Panc1 (cell line): ENCODE data around the gene DRAXIN.

Experiments
- POLR2AphosphoS5 ChIP-seq: IDR thresholded peaks from 2 replicates; pipeline ENCODE4 v1.6.1; 2012; ENCODE audit warnings: mild to moderate bottlenecking, low read depth, low read length, moderate library complexity
- SIN3A ChIP-seq: IDR thresholded peaks from 2 replicates; pipeline ENCODE4 v1.6.1; 2012; ENCODE audit warnings: low read depth, mild to moderate bottlenecking, low read length, moderate library complexity, borderline replicate concordance; ENCODE audit not compliant: insufficient read depth
- TF ChIP-seq, protein P1 (sequence below): fragments of 450-650 bp; IDR thresholded peaks from 2 replicates; pipeline ENCODE4 v1.5.1; 2017; ENCODE audit warnings: mild to moderate bottlenecking

DNA sequence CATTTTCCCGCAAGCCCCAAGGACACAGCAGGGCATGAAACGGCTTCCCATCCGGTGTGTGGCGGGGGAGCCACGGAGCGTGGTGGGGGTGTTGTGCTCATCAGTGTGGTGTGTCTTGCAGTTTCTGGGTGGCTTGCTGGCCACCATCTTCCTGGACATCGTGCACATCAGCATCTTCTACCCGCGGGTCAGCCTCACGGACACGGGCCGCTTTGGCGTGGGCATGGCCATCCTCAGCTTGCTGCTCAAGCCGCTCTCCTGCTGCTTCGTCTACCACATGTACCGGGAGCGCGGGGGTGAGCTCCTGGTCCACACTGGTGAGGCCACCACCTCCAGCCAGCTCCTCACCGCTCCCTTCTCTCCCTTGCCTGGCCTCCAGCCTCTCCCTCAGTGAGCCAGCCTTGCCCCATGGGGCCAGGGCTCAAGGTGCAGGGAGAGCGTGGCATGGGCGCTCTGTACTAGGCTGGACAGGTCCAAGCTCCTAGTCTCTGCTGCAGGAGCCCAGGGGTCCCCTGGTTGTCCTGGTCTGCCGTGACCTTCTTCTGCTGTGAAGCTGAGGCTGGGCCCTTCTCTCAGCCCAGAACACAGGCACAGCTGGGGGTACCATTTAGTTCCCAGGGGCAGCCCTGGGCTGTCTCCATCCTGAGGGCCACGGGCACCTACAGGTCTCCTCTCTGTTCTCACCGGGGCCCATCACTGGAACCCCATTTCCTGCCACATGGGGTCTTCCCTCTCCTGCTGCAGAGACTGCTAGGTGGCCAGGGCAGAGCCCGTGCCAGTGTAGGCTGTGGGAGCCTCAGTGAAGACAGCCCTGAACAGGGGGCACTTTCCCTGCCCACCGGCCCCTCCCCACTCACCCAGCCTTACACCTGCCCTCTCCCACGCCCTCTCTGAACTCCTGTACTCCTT, 57.0 kb downstream of the DRAXIN start:
- no peak for TF ChIP-seq POLR2AphosphoS5
- TF ChIP-seq, protein P1, sequence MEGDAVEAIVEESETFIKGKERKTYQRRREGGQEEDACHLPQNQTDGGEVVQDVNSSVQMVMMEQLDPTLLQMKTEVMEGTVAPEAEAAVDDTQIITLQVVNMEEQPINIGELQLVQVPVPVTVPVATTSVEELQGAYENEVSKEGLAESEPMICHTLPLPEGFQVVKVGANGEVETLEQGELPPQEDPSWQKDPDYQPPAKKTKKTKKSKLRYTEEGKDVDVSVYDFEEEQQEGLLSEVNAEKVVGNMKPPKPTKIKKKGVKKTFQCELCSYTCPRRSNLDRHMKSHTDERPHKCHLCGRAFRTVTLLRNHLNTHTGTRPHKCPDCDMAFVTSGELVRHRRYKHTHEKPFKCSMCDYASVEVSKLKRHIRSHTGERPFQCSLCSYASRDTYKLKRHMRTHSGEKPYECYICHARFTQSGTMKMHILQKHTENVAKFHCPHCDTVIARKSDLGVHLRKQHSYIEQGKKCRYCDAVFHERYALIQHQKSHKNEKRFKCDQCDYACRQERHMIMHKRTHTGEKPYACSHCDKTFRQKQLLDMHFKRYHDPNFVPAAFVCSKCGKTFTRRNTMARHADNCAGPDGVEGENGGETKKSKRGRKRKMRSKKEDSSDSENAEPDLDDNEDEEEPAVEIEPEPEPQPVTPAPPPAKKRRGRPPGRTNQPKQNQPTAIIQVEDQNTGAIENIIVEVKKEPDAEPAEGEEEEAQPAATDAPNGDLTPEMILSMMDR, result no peak
- no peak for TF ChIP-seq SIN3A
